HL-60 (cell line): ENCODE measurements around the gene IL13RA1.

Experiments
- GABPA ChIP-seq: IDR thresholded peaks from 2 replicates; pipeline ENCODE4 v1.6.1; 2012; ENCODE audit warnings: low read depth
- SPI1 ChIP-seq: IDR thresholded peaks from 2 replicates; pipeline ENCODE4 v1.6.1; 2012; ENCODE audit warnings: low read depth, mild to moderate bottlenecking, borderline replicate concordance
- TF ChIP-seq, protein P1 (sequence below): IDR thresholded peaks from one replicate; pipeline ENCODE4 v1.5.1; 2011; ENCODE audit warnings: low read length, control low read depth, inconsistent platforms; ENCODE audit not compliant: insufficient read depth

DNA sequence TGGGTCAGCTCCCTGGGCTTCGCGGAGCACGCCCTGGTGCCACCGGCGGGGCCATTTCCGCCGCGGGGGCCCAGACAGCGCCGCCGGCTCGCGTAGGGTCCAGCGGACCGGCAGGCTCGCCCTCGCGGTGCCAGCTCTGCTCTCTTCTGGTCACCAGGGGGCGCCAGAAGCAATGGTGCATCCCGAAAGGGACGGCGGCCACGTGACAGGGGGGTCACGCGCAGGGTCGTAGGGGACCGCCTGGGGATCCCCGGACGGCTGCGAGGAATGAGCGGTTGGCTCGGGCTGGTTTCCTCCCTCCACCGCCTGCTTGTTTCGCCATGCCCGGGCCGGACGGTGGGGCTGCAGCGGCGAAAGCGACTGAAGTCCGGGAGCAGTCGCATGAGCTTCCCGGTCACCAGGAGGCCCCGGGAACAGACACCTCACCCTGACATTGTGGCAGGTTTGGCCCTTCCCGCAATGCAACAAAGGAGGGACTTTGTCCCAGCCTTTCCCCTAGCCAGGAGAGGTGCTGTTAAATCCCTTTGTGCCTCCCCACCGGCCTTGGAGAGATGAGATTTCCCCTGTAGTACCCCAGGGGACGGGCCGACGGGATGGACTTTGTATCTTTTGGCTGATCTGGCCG is 112.0 kb downstream of the IL13RA1 start:
- TF ChIP-seq, protein P1, sequence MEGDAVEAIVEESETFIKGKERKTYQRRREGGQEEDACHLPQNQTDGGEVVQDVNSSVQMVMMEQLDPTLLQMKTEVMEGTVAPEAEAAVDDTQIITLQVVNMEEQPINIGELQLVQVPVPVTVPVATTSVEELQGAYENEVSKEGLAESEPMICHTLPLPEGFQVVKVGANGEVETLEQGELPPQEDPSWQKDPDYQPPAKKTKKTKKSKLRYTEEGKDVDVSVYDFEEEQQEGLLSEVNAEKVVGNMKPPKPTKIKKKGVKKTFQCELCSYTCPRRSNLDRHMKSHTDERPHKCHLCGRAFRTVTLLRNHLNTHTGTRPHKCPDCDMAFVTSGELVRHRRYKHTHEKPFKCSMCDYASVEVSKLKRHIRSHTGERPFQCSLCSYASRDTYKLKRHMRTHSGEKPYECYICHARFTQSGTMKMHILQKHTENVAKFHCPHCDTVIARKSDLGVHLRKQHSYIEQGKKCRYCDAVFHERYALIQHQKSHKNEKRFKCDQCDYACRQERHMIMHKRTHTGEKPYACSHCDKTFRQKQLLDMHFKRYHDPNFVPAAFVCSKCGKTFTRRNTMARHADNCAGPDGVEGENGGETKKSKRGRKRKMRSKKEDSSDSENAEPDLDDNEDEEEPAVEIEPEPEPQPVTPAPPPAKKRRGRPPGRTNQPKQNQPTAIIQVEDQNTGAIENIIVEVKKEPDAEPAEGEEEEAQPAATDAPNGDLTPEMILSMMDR = no peak
- TF ChIP-seq GABPA = no peak
- no peak for TF ChIP-seq SPI1
